GM18508 (cell line): Measurements from ENCODE around the gene ARSJ.

Source experiments
- ATAC-seq: cut with Tn5 transposase; IDR thresholded peaks from one replicate; pipeline ENCODE4 v1.9.1; 2021; ENCODE audit warnings: moderate number of reproducible peaks; ENCODE audit not compliant: insufficient read depth, unreplicated experiment

ARSJ gene

DNA sequence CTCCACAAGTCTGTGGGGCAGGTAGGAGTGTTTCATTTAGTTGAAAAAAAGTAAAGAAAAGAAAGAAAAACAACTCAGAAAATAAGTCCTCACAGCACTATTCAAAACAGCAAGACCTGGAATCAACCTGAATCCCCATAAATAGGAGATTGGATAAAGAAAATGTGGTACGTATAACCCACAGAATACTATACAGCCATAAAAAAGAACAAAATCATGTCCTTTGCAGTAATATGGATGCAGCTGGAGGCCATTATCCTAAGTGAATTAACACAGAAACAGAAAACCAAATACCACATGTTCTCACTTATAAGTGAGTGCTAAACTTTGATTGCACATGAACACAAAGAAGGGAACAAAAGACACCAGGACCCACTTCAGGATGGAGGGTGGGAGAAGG, 71.9 kb downstream of the ARSJ start:
- ATAC-seq: no peak

GRCh38 chr4:113905301-113905700, 74.1 kb downstream of the ARSJ start:
- no peak for ATAC-seq

DNA sequence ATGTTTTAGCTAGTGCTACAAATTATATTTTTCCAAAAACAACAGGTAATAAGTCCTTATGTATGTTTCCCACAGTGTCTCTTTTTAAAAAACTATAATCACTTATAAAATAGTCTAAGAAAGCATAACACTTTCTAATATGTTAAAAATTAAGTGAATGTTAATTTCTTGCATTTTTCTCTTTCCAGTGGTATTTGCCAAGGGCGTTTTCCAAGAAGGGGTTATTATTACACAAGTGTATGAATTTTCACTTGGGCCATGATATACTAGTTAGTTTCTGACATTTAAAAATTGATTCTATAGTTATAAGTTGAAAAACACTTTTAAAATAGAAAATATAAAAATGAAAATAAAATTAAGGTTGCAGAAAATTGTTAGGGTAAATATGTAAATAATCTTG, 74.6 kb downstream of the ARSJ start:
- no peak for ATAC-seq

- no peak for ATAC-seq
Measured at GRCh38 chr4:113901994-113902787, 77.3 kb downstream of the ARSJ start.

GRCh38 chr4:113899271-113900070, 80.0 kb downstream of the ARSJ start:
- peak; percentile 88 for ATAC-seq

- ATAC-seq: no peak
Measured at GRCh38 chr4:113893546-113893945, 85.9 kb downstream of the ARSJ start.

DNA sequence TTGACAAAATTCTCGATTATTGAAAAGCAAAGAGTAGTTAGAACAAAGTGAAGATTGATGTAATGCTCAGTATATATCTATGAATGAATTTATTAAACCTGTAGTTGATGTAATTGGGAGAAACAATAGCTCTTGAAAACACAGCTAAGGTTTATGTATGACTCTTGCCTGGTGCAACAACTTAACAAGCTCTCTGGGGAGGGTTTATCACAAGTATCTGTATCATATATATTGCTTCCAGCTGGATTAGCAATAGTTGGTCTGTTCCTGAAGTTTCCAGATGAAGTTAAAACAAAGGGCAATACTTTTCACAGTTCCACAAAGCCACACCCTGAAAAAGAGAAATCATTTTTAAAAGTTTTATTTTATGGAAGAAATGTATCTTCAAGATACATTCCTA, 91.4 kb downstream of the ARSJ start:
- no peak for ATAC-seq

DNA sequence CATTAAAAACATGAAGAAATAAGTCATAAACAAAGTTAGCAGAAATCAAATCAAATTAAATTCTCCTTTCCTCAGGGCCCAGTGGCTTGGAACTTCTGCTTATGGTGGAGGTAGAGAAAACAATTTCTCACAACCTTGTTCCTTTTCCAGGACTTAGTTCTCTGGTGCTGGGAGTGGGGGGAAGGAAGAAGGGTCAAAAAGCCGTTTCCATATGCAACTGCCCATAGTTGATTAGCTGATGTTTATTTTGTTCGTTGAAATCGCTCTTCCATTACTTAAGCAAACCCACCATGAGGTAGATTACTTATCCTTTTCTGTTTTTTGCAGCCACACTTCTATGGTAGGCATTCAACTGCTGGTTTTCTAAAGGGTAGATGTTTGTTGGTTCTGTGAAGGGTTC, 94.2 kb downstream of the ARSJ start:
- no peak for ATAC-seq

DNA sequence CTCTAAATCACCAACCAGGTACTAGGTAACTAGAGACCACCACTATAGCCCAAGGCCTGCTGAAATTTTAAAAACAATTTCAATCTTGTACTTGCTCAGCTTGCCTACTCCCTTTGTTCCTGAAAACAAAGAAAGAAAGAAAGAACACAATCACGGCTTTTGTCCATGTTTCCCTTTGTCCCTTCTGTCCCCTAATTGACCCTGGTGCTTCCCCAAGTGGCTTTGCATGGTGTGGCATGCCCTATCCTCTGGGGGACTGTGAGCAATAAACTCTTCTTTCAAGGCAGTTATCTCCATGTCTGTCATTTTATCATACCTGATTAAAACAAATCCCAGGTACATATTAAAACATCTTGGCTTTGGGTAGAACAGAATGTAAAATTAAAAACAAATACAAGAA, 94.8 kb downstream of the ARSJ start:
- ATAC-seq: no peak

DNA sequence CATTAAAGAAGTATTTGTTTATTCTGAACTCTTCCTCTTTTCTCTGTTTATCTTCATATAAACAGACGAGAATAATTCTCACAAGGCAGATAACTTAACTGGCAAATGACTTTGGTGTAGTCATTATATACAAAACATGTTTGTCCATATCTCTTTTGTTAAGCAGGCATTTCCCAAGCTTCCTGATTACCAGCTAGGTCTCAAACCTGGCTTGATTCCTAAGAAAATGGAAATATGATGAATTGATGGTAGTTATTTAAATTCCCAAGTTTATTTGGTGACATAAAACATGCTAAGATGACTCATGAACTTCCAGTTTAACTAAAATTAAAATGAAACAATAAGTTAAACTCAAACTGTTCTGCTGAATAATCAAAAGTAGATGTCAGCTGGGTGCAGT, 96.8 kb downstream of the ARSJ start:
- ATAC-seq: no peak

DNA sequence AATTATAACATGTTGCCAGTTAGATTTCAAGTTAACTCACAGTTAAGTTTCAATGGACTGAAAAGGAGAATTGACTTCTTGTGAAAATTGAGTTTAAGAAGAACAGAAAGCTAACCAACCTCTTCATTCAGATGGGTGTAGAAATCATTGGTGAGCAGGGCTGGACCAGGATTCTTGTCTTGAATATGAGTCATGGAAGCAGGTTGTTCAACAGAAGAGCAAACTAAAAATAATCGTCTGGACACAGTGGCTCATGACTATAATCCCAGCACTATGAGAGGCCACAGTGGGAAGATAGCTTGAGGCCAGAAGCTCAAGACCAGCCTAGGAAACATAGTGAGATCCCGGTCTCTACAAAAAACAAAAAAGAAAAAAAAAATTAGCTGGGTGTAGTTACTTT, 98.2 kb downstream of the ARSJ start:
- no peak for ATAC-seq

DNA sequence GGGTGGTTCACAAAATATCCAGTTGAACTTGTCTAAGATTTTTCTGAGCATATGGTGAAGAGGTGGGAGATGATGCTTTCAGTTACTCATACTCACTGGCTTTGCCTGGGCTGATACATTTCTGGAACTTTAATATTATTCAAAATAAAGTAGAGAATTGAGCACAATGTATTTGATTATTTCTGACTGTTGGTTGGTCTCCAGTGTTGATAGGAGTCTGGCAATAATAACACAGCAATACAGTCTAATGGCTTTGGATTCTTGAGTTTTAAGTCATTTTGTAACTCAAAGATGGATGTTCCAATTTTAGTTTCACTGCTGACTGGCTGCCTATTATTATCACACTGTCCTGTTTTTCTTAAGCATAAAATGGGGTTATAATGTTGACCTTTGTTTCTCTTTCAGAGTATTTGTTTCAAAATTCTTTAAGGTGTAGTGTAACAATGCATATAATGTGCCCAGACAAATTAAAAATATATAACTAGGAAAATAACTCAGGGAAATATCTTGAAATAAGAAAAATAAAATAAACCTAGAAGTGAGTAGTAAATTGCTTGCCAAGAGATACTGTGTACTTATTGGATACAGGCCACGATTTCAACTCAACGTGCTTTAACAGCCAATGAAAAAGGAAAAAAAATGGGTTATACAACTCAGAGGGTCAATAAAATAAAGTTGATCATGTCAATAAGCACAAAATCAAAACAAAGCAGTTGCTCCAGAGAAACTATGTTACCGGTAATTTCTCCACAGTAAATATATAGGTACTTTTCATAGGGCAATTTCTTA, 99.0 kb downstream of the ARSJ start:
- ATAC-seq: no peak

DNA sequence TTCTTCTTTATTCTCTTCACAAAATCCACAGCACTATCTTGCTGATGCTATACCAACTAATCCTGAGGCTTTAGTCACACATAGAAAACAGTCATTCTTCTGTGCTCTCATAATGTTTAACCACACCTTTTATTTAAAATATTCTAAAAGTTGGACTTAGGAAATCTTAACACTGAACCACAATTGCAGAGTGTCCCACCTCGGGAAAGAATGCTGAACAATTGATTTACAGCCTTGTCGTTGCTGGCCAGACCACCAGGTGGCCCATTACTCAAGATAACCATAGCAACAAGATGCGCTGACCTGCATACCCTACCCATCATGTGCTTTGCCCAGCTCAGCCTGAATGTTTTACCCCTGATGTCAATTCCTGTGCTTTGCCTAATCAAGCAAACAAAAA, 100.8 kb downstream of the ARSJ start:
- no peak for ATAC-seq

DNA sequence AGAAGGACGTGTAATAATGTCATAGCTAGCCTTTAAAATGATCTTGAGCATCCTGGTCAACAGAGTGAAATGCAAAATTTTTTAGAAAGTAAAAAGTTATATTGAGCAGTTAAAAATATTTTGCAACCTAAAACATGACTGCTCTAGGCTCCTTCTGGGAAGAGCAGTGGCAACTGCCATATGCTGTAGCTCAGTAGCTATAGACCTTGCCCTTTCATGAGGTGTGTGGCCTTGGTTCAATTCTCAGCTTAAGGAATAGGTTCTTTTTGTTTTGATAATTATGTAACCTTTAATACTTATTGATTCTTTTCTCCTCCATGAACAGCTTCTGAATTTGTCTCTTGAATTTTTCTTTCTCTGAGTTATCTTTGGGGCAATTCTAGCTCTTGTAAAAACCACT, 105.0 kb downstream of the ARSJ start:
- no peak for ATAC-seq

DNA sequence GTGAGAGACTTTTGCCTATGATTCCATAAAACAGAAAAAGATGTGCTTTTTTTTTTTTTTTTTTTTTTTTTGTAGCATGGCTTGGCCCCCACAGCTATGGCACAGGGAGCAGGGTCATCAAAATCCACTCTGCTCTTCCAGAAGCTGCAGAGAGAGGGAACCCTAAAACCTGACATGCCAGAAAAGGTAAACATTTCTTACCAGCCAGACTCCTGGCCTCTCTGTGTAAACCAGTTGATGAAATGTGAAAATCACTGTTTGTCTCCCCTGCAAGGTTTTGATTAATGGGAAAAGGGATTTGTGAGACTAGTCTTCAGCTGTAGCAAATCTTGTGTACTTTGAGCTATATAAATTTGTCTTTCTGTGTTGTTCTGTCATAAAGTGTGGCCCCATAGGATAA, 105.9 kb downstream of the ARSJ start:
- ATAC-seq: no peak

- ATAC-seq: no peak
Measured at GRCh38 chr4:113872426-113873260, 106.8 kb downstream of the ARSJ start.

DNA sequence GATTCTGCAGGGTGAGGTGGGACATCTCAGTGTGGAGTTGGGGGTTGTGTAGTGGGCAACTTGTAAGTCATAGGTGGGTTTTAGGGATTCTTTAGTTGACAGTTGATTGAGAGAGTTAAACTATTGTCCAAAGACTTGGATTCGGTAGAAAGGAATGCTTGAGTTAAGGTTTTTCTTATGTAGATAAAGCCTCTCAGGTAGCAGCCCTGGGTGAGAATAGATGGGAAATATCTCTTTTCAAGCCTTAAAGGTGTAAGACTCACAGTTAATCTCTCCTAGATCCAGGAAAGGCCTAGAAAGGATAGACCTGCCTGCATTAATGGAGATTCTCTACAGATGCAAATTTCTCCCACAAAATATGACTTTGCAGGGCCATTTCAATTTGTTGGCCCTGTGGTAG, 108.4 kb downstream of the ARSJ start:
- ATAC-seq: no peak

DNA sequence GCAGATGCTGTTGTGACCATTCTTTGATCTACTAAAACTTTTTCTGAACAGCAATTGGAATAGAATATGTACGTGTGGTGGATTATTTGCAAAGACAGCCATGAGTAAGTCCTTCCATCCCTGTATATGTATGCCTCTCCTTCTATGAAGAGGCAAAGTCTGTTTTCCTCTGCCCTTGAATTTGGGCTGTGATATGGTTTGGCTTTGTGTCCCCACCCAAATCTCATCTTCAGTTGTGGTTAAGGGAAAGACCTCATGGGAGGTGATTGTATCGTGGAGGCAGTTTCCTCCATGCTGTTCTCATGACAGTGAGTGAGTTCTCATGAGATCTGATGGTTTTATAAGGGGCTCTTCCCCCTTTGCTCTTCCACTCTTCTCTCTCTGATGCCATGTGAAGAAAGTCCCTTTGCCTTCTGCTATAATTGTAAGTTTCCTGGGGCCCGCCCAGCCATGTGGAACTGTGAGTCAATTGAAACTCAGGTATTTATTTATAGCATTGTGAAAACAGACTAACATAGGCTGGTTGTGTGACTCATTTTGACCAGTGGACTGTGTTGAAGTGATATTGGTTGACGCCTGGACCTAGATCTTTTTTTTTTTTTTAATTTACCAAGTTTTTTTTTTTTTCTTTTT, 109.6 kb downstream of the ARSJ start:
- ATAC-seq: peak; percentile 97

- ATAC-seq: no peak
Measured at GRCh38 chr4:113866611-113867010, 112.8 kb downstream of the ARSJ start.

DNA sequence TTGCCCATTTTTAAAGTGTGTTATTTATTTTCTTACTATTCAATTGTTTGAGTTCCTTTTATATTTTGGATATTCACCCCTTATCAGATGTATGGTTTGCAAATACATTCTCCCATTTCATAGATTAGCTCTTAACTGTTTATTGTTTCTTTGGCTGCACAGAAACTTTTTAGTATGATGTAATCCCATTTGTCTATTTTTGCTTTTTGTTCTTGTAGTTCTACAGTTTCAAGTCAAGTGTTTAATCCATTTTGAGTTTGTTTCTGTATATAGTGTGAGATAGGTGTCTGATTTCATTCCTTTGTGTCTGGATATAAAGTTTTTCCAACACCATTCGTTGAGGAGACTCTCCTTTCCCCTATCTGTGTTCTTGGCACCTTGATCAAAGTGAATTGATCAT, 120.5 kb downstream of the ARSJ start:
- no peak for ATAC-seq
